Endometrium (tissue), 2 donors: ENCODE results near the gene ANKEF1.
"Not testable (repeated sequence)": the region's sequence is repeated elsewhere in the genome, so short reads cannot be mapped to it uniquely, and the experiment has no call there.

ENCODE experiments used
- FAIRE-seq: peaks from 2 replicates; lab custom pipeline; 2012; peaks lifted over from hg19 to GRCh38; lab: Jason Lieb, UNC
- donor health status: control.
- donor health status: control.

The ANKEF1 gene

DNA sequence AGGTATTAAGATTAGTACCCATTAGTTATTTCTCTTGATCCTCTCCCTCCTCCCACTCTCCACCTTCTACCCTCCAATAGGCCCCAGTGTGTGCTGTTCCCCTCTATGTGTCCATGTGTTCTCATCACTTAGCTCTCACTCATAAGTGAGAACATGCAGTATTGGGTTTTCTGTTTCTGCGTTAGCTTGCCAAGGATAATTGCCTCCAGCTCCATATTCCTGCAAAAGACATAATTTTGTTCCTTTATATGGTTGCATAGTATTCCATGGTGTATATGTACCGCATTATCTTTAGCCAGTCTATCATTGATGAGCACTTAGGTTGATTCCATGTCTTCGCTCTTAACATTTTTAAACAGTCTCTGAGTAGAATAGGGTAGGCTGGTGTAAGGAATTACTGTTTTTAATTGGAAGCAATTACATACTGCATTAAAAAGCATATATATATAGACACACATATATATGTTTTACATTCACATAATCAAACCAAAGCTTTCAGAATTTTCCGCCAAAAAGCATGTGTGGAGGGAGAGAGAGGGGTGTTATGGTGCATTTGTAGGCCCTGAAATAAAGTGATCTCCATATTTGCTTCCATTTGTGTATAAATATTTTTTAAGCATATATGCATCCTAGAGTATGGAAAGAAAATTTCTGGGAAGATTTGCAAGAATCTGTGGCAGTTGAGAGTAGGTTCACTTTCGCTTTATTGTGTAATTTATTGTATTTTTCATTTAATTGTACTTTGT lies 709 bp upstream of the ANKEF1 start:
- no peak for FAIRE-seq

DNA sequence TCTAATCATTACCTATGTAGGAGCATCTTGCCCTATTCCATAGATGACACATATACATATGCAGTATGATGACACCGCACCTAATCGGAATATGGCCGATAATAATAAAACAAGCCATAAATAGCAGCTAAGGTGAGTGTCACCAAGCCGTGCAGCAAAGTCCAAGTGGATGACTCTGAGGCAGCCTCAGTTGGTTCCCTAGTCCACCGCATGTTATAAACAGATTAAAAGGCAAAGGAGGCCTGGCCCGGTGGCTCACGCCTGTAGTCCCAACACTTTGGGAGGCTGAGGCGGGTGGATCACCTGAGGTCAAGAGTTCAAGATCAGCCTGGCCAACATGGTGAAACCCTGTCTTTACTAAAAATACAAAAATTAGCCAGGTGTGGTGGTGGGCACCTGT lies 1.5 kb downstream of the ANKEF1 start:
- not testable (repeated sequence) for FAIRE-seq

DNA sequence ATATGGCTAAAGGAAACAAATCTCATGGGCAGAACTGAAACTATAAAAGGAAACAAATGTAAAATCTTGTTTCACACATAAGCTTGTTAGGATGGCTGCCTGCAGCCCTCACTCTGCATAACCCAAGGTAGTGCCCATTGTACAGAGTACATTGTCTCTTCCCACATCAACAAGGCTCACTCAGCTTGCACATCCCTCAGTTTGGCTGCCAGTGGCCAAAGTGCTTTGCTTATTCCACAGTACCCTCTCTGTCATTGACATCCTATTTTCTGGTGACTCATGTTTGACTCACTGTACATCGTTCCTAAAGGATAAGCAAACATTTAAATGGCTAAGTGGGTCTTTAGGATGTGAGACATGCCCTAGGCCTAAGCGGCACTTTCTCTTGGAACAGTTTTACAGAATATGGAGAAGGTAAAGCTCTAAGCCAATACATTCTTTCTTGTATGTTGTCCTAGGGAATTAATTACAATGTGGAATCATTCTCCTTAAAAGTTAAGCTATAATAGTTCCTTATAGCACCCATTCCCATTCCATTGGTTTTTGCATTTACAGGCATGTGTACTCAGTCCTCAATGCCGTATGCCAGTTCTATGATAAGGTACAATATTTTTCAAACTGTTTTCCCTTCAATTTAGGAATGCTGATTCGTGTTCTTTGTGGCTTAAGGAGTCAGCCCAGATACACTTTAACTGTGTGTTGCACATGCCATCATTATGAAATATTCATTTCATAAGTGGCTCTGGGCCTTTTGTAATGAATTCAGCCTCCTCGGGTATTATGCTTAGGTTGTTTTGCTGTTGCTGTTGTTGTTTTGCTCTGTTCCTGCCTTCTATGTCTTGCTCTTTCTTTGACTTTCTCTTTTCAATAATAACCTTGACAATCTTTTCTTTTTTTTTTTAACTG lies 5.5 kb downstream of the ANKEF1 start:
- no peak for FAIRE-seq

DNA sequence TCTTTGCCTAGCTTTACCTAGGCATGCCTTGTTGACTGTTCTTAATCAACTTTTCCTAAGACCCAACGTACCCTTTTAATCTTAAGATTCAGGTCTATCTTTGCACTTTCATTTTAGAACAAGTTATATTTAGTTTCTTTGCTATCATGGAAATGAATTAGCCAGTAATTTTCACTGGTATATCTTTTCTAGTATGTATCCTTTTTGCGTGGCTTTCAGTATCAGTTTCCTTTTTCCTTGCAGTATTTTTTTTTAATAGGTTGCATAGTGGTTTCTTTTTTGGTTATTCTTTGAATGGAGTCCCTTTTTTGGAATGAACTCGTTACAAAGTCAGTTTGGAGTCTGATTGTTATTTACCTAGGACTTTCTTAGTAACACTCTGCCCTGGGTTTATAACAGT lies 7.3 kb downstream of the ANKEF1 start:
- no peak for FAIRE-seq

GRCh38 chr20:10047427-10047826 lies 12.6 kb downstream of the ANKEF1 start:
- no peak for FAIRE-seq

GRCh38 chr20:10051185-10051584 lies 16.4 kb downstream of the ANKEF1 start:
- FAIRE-seq, result no peak

- no peak for FAIRE-seq
Observed at GRCh38 chr20:10059006-10059405, 24.2 kb downstream of the ANKEF1 start.

- no peak for FAIRE-seq
Observed at GRCh38 chr20:10060226-10060625, 25.4 kb downstream of the ANKEF1 start.

DNA sequence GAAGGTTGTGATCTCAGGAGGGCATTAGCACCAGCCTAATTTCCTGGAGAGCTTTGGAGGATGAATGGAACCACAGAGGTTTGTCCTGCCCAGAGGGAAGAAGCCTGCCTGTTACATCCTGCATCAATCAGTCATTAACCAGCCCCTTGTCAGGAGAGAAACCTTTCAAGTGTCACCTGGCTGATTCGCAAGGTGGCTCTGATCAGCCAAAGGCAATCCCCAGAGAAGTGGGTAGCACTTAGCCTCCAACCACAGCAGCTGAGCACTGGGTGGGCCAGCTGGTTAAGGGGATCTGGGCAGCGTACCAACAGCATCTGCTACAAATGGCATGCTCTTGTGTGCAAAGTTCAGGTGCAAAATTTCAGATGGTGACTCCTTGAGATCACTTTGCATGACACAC lies 26.9 kb downstream of the ANKEF1 start:
- FAIRE-seq, result no peak

DNA sequence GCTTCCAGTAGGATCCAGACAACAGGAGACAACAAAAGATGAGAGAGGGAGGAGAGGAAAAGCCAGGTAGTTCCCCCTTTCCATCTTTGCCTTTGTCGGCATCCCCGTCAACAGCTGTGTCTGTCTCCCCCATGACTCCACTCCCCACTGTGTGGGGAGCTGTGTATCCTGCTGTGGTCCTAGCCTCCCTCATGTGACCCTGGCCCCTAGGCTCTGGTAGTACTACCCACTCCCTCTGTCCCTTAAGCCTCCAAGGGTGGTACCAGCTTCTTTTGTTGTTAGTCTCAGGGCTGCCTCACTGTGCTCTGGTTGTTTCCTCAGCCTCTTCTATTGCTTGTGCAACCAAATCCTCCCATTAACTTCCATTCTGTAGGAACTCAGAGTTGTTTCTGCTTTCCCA lies 28.7 kb downstream of the ANKEF1 start:
- no peak for FAIRE-seq

DNA sequence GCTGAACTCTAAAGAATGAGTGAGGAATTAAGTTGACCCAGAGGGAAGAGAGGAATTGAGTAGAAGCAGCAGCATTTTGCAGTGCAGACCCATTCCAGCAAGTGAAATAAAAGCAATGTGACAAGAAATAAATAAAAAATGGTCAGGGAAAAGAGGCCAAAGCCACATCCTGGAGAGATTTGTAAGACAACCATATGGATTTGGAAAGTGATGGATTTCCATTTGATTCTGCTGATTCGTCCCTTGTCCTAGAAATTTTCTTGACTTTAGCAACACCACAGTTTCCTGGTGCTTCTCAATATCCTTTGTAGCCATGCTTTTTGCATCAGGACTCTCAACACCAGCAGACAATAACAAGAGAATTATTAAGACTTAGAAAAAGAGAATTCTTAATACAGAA lies 29.8 kb downstream of the ANKEF1 start:
- FAIRE-seq, result no peak

DNA sequence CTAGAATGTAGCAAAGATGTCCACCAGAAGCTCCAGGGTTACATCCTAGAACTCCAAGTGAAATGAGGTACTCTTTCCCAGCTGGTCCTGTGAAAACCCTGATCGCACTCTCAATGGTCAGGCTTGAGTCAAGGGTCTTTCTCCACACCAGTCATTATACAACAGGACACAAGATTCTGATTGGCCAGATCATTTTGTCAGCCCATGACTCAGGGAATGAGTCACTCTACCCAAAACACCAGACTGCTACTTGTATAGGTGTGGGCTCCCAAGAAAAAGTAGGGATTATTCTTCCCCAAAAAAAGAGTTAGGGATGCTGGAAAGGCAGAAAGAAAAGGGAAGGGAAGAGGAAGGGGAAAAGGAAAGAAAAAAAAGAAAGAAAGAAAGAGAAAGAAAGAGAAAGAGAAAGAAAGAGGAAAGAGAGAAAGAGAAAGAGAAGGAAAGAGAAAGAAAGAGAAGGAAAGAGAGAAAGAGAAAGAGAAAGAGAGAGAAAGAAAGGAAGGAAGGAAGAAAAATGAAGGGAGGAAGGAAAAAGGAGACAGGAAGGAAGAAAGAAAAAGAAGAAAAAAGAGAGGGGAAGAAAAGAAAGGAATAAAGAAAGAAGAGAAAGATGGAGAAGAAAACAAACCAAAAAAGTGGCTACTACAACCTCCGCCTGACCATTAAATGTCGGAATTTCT lies 30.5 kb downstream of the ANKEF1 start:
- no peak for FAIRE-seq

DNA sequence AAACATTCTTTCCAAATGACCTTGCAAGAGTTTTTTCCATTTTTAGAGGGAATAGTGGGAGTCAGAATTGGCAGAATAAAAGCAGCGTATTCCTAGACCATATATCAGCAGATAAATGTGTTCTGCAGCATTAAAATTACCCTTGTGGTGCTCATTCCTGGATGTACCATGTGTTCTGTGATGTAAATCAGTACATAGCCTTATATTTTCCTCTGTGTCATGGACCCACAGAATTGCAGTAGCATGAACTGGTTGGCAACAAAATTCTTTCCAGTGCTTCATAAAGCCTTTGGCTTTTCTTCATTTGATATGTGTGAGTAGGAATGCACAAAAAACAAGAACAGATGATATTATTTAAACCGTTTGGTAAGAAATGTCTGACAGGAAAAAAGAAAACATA lies 32.5 kb downstream of the ANKEF1 start:
- no peak for FAIRE-seq

- no peak for FAIRE-seq
Observed at GRCh38 chr20:10074513-10074912, 39.7 kb downstream of the ANKEF1 start.

DNA sequence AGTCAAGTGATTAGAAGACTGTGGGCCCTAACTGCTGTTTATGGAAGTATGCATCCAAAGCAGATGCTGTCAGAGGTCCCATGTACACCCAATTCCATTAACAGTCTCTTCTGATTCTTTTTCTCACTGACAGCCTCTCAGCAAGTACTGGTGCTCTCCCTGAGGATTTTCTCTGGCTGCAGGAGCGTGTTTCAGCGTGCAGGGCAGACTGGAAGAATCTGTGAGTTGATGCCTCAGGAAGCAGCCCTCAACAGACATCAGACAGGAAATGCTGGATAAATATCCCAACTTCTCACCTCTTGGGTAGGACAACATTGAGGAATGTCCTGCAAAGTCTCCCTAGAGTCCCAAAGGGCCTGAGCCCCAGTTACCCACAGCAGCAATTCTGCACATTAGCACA lies 40.8 kb downstream of the ANKEF1 start:
- FAIRE-seq, result no peak

DNA sequence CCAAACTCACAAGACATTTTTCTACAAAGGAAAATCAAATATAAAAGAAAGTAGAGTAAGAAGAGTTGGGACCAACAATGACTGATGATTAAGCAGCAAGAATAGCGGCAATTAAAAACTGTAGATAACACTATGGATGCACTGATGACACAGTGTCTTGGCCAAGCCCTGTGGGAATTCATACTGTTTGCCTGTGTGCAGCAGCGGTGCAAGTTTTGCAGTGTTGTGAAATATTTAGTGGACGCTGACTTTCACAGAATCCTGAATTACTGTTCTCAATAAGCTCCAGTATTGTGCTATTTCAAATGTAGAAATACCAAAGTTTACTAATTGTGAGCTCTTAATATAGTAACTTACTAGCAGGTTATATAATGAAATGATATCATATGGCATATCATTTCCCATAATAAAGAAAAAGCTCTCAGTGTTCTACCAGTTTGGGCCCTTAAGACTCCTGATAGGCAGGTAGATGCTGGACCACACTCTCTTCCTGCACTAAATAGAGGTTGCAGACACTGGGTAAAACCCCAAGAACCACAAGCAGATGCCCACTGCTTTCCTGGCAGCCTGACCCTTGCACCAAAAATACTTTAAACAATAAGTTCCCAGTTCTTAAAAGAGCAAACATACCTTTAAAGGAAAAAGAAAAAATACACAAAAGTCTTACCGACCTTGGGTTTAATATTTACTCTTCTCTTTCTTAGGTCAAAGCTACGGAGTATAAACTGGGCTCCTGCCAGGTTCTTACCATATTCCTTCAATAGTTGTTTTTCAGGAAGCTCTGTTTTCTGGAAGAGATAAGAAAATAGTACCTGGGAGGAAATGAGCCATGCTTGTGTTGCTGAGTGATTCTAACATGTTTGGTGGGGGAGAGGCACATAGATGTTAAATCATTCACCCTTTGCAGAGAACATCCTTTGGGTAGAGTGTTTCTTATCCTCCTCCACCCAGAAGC lies 41.6 kb downstream of the ANKEF1 start:
- no peak for FAIRE-seq

DNA sequence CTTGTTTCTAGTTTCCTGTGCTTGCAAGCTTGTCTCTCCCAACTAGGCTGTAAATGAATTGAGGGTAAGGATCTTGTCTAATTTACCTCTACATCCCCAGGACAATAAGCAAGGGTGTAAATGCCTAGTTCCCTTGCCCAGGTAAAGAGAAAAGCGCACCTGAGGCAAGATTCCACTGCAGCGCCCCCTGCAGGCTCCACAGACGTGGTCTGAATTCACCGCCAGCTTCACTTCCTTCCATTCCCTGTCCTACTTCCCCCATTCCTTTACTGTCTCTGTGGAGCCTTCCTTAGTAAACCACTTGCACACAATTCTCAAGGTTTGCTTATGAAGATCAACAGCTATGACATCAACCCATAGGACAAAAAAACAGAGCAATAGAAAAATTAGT lies 42.3 kb downstream of the ANKEF1 start:
- no peak for FAIRE-seq

- FAIRE-seq, result no peak
Observed at GRCh38 chr20:10077886-10078285, 43.1 kb downstream of the ANKEF1 start.

GRCh38 chr20:10078403-10078802 lies 43.6 kb downstream of the ANKEF1 start:
- FAIRE-seq, result no peak

- no peak for FAIRE-seq
Observed at GRCh38 chr20:10079964-10080363, 45.2 kb downstream of the ANKEF1 start.

DNA sequence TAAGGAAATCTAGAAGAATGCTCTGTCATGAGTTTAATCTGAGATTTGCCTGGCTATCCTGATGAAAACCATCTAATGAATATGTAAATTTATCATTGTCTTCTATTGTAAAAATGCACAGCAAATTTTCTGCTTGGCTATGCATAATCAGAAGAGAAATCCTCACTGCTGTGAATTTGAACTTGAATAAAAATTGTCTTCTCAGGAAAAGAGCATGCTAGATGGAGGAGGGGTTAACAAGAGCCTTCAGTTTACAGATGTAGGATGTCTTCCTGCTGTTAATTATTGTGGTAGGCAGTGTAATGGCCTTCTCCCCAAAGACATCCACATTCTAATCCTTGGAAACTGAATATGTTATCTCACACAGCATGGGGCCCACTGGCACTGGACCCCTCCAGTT lies 45.8 kb downstream of the ANKEF1 start:
- FAIRE-seq, result no peak
